PC-9 (cell line): Measurements from ENCODE around the gene OR2V2. TPM values are rescaled to one million over a fixed set of nuclear protein-coding genes. Genes with fewer than 3 reads are reported as not detected.

Experiments
- total RNA-seq: library from RNA; stranded (reverse); gene quantifications from 2 replicates; pipeline ENCODE4 v1.2.3, GENCODE V29; 2021

Gene OR2V2
- total RNA-seq, 1 experiment from 2014 or later, result not detected

Other genes with a start within 250 kb of the OR2V2 start
- not detected in 2 replicates for gene BTNL8, start 248.4 kb upstream of the OR2V2 start, total RNA-seq
- gene BTNL3, start 158.7 kb upstream of the OR2V2 start, total RNA-seq, result not detected in 2 replicates
- gene BTNL9, start 107.3 kb upstream of the OR2V2 start, total RNA-seq, result not detected in 2 replicates
- gene OR2V1, start 16.4 kb upstream of the OR2V2 start, total RNA-seq, result not detected in 2 replicates
- gene TRIM7, start 57.6 kb downstream of the OR2V2 start, total RNA-seq, result 9.2 and 10.4 TPM in 2 replicates
- 57.6 and 66.0 TPM in 2 replicates for gene TRIM41, start 75.7 kb downstream of the OR2V2 start, total RNA-seq
- 2,373 and 2,766 TPM in 2 replicates for gene RACK1, start 96.3 kb downstream of the OR2V2 start, total RNA-seq
- 15.2 and 15.7 TPM in 2 replicates for gene TRIM52, start 113.6 kb downstream of the OR2V2 start, total RNA-seq
- not detected in 2 replicates for gene OR4F3, start 219.7 kb downstream of the OR2V2 start, total RNA-seq